Nephron progenitor cell (in vitro differentiated cells): ENCODE measurements around the gene GALNT14.

Experiments used
- DNase-seq: peaks from one replicate; pipeline ENCODE4 v3.0.0; 2021
- H3K27ac Mint-ChIP-seq: 2 replicates; pipeline ENCODE4 v1.8.0; 2021; ENCODE audit warnings: mild to moderate bottlenecking, moderate library complexity, mixed read lengths
- H3K27me3 Mint-ChIP-seq: 2 replicates; pipeline ENCODE4 v1.8.0; 2021; ENCODE audit warnings: mild to moderate bottlenecking, low read depth, mixed read lengths; ENCODE audit not compliant: poor library complexity
- H3K36me3 Mint-ChIP-seq: 2 replicates; pipeline ENCODE4 v1.8.0; 2021; ENCODE audit warnings: low read depth, mixed read lengths
- H3K4me1 Mint-ChIP-seq: 2 replicates; pipeline ENCODE4 v1.8.0; 2021; ENCODE audit warnings: mixed read lengths
- H3K4me3 Mint-ChIP-seq: 2 replicates; pipeline ENCODE4 v1.8.0; 2021; ENCODE audit warnings: mild to moderate bottlenecking, moderate library complexity, mixed read lengths
- H3K9me3 Mint-ChIP-seq: 2 replicates; pipeline ENCODE4 v1.8.0; 2021; ENCODE audit warnings: mild to moderate bottlenecking, moderate library complexity, mixed read lengths
- TF ChIP-seq, protein P1 (sequence below): fragments of 200-600 bp; sonication (generic); IDR thresholded peaks from 2 replicates; pipeline ENCODE4 v1.5.0; 2021; ENCODE audit warnings: antibody characterized with exemption

GALNT14 gene

DNA sequence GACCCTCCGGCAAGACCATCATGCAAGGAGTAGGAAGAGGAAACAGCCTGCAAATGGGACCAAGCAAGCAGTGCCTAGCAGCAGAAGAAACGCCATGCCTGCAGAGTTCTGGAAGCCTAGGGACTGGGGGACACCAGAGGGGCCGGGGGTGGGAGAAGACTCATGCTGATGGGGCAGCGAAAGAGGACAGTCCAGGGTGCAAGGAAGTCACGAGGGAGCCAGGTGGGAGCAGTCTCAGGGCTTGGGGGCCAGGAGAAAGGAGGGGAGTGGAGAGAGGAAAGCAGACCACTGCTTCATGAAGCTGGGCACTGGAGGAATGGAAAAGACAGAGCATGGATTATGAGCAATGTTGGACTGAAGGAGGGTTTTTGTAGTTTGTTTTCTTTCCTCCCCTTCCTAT is 211.6 kb downstream of the GALNT14 start:
- Mint-ChIP-seq H3K4me3 (no peak overlapping the region), H3K27me3 (peaks cover 19% of the 10 kb centered on the region), H3K9me3 (no peaks in the 10 kb centered on the region), H3K4me1 (no peaks in the 10 kb centered on the region), H3K36me3 (no peaks in the 10 kb centered on the region), H3K27ac (no peak overlapping the region)
- TF ChIP-seq, protein P1, sequence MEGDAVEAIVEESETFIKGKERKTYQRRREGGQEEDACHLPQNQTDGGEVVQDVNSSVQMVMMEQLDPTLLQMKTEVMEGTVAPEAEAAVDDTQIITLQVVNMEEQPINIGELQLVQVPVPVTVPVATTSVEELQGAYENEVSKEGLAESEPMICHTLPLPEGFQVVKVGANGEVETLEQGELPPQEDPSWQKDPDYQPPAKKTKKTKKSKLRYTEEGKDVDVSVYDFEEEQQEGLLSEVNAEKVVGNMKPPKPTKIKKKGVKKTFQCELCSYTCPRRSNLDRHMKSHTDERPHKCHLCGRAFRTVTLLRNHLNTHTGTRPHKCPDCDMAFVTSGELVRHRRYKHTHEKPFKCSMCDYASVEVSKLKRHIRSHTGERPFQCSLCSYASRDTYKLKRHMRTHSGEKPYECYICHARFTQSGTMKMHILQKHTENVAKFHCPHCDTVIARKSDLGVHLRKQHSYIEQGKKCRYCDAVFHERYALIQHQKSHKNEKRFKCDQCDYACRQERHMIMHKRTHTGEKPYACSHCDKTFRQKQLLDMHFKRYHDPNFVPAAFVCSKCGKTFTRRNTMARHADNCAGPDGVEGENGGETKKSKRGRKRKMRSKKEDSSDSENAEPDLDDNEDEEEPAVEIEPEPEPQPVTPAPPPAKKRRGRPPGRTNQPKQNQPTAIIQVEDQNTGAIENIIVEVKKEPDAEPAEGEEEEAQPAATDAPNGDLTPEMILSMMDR = no peak
- DNase-seq = no peak

DNA sequence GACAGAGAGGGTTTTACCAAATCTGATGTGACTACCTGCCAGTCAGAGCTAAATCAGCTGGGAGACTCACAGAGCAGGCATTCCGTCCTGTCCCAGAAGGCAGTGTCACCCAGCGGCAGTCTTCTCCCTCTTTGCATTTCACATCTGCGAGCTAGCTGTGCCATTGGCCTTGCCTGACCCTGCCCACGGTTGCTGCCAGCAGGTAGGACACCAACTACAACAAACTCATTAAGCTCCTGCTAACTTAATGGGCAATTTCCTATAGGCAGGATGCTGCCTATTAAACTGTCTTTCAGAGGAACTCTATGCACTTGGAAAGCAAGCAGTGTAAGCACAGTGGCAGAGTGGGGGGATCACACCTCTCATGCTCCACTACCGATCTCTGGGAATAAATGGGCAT is 214.6 kb downstream of the GALNT14 start:
- Mint-ChIP-seq H3K27me3 (peaks cover 15% of the 10 kb centered on the region), H3K4me1 (no peaks in the 10 kb centered on the region), H3K9me3 (no peaks in the 10 kb centered on the region), H3K4me3 (no peak overlapping the region), H3K27ac (no peak overlapping the region), H3K36me3 (no peaks in the 10 kb centered on the region)
- TF ChIP-seq, protein P1 = no peak
- no peak for DNase-seq

DNA sequence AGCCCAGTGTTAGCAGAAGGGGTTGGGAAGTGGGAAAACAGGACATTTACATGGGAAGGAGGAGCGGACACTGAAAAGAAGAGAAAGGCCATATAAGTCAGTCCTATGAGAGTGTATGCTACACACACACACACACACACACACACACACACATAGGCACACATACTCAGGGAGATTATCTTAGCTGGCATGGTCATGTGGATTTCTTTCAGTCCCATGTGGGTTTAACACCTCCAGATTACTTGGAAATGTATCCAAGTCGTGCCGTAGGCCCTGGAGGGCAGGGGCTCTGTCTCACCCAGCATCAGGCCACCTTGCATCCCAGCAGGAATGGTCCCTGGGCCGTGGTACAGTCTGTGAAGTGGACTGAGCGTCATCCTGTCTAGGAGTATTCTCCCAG is 217.7 kb downstream of the GALNT14 start:
- H3K36me3 Mint-ChIP-seq = no peaks in the 10 kb centered on the region
- no peaks in the 10 kb centered on the region for H3K9me3 Mint-ChIP-seq
- no peak overlapping the region for H3K27ac Mint-ChIP-seq
- H3K27me3 Mint-ChIP-seq = peaks cover 15% of the 10 kb centered on the region
- no peak for DNase-seq
- TF ChIP-seq, protein P1 = no peak
- H3K4me3 Mint-ChIP-seq = no peak overlapping the region
- peaks cover under 1% of the 10 kb centered on the region for H3K4me1 Mint-ChIP-seq

DNA sequence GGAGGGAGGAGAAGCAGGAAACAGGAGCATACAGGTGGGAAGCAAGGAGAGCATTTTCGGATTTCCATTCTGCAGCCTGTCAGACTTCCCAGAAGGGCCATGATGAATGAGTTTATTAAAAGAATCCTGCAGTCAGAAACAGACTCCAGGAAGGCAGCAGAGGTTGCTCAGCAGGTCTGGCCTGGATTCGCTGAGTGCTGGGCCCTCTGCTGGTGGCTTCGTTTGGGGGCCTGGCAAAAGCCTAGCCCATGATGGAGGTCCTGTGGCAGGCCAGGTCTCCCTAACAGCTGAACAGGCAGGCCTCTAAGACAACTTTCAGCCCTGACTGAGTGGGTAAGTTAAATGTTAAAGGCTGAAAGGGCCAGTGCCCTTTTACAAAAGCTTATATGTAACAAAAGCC is 222.8 kb downstream of the GALNT14 start:
- DNase-seq = peak; percentile 41

DNA sequence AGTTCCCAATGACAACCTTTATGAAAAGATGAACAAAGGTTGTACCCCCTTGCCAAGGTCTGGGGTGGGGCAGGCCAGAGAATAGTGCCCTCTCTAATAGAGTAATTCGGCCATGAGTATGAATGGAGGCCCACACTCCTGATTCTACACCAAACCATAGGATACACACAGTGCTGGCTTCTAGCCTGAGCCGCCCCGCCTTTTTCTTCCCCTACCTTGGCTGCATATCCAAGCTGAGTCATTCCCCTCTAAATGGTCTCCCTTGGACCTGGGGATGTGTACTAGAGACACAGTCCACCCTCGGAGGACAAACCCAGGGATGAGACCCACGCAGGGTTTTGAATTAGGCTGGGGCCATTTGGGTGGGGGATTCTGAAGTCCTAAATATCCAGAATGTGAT is 223.8 kb downstream of the GALNT14 start:
- H3K27ac Mint-ChIP-seq = peak overlapping the region; percentile 57
- H3K4me3 Mint-ChIP-seq = no peak overlapping the region
- peaks cover 5% of the 10 kb centered on the region for H3K4me1 Mint-ChIP-seq
- no peak for DNase-seq
- H3K36me3 Mint-ChIP-seq = no peaks in the 10 kb centered on the region
- TF ChIP-seq, protein P1 = no peak
- peaks cover 6% of the 10 kb centered on the region for H3K27me3 Mint-ChIP-seq
- peaks cover 3% of the 10 kb centered on the region for H3K9me3 Mint-ChIP-seq

More for the DNA sequence above, 222.8 kb downstream of the GALNT14 start:
- no peaks in the 10 kb centered on the region for H3K36me3 Mint-ChIP-seq
- H3K4me1 Mint-ChIP-seq = peaks cover 5% of the 10 kb centered on the region
- H3K9me3 Mint-ChIP-seq = peaks cover 3% of the 10 kb centered on the region
- TF ChIP-seq, protein P1 = peak; percentile 33
- H3K4me3 Mint-ChIP-seq = no peak overlapping the region
- H3K27ac Mint-ChIP-seq = no peak overlapping the region
- peaks cover 6% of the 10 kb centered on the region for H3K27me3 Mint-ChIP-seq

DNA sequence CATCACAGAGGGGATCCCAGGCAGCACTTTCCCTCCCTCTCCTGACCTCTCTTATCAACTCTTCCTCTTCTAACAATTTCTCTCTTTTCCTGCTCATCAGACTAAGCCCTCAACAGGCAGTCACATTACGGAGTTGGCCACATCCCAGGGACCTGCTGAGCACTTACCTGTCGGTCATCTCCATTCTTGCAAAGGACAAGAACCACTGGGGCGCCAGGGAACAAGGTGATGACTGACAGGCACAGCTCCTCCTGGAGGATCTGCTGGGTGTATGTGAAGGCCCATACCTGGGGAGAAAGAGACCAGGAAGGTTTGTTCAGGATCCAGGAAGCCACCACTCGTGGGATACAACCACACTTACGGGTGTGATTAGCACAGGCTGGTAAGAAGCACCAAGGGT is 226.2 kb downstream of the GALNT14 start:
- no peak overlapping the region for H3K27ac Mint-ChIP-seq
- peaks cover 5% of the 10 kb centered on the region for H3K4me1 Mint-ChIP-seq
- H3K9me3 Mint-ChIP-seq = peaks cover 7% of the 10 kb centered on the region
- TF ChIP-seq, protein P1 = no peak
- H3K4me3 Mint-ChIP-seq = no peak overlapping the region
- no peak for DNase-seq
- peaks cover 6% of the 10 kb centered on the region for H3K27me3 Mint-ChIP-seq
- H3K36me3 Mint-ChIP-seq = no peaks in the 10 kb centered on the region
